ENCODE data around the gene EIF4ENIF1. TPM values are rescaled to one million over a fixed set of nuclear protein-coding genes. Genes with fewer than 3 reads are reported as not detected.
"Not testable (repeated sequence)": the region's sequence is repeated elsewhere in the genome, so short reads cannot be mapped to it uniquely, and the experiment has no call there.

Gene EIF4ENIF1
- total and polyA plus RNA-seq, 10 donors = 7.3 to 39.4 (median 24.7) TPM

- Histone ChIP-seq H3K9me3 (no peaks in the 10 kb centered on the region), H3K4me3 (peak overlapping the region; percentile 81 to 99 (median 91)), H3K4me1 (peaks cover 19 to 92% (median 50%) of the 10 kb centered on the region in 6 donors), H3K27me3 (replicated peaks in 1 of 7) (no peaks in the 10 kb centered on the region), H3K27ac (peak overlapping the region; percentile 82 to 93 (median 89)), H3K36me3 (peaks cover 0 to 7% (median 0%) of the 10 kb centered on the region in 6 donors)
- no peak for DNase-seq
- no peak for TF ChIP-seq CTCF (IDR thresholded peaks at IDR 0.05 in 8 of 11, conservative IDR thresholded peaks at IDR 0.05 in 3 of 11)
- 61 to 70% (median 65%) methylated on average over 15 of the region's 15 CpGs for WGBS, 5 donors
- intact Hi-C loops (cut with DNase I; ENCODE audit: low total_unique reads) = loop anchor here (10.0 kb wide), 1 partner anchor 139 kb away; no protein-coding TSS in a partner anchor
Observed at GRCh38 chr22:31495343-31495742, 5.7 kb upstream of the EIF4ENIF1 start.

- not testable (repeated sequence) for H3K36me3 ChIP-seq; DNase-seq; H3K4me3 ChIP-seq; H3K27me3 ChIP-seq (replicated peaks in 1 of 7); H3K9me3 ChIP-seq
- WGBS, 5 donors = 78 to 93% (median 89%) methylated on average over 5 of the region's 5 CpGs
- intact Hi-C loops (cut with DNase I; ENCODE audit: low total_unique reads) = loop anchor here (10.0 kb wide), 1 partner anchor 141 kb away; no protein-coding TSS in a partner anchor
- peaks cover 25 to 81% (median 58%) of the 10 kb centered on the region in 6 donors for H3K4me1 ChIP-seq
- H3K27ac ChIP-seq = peak overlapping the region in 7 of 8 donors; percentile 20 to 99 (median 88)
Observed at GRCh38 chr22:31493355-31493754, 3.7 kb upstream of the EIF4ENIF1 start.

DNA sequence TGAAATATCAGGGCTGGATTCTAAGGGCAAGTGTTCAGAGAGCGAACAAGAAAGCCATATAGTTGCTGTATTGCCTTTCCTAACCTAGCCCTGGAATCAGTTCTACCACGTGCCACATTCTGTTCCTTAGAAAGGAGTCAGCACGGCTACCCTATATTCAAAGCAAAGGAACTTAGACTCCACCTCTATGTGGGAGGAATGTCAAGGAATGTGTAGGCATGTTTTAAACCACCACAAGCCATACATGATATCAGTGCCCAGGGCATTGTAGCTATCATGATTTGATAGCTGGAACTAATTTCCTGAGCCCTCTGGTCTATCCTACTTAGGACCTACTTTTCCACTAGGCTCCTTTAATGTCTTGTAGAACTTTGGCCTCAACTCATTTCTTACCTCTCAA lies 2.5 kb upstream of the EIF4ENIF1 start:
- no peak overlapping the region for H3K4me3 ChIP-seq
- no peaks in the 10 kb centered on the region for H3K9me3 ChIP-seq
- no peak for DNase-seq
- intact Hi-C loops (cut with DNase I; ENCODE audit: low total_unique reads) = loop anchor here (10.0 kb wide), 1 partner anchor 143 kb away; no protein-coding TSS in a partner anchor
- 90 to 96% (median 91%) methylated on average over 3 of the region's 3 CpGs for WGBS, 5 donors
- peaks cover 0 to 12% (median 3%) of the 10 kb centered on the region in 6 donors for H3K36me3 ChIP-seq
- peak overlapping the region in 4 of 8 donors; percentile 67 to 99 (median 98) for H3K27ac ChIP-seq
- TF ChIP-seq CTCF (IDR thresholded peaks at IDR 0.05 in 8 of 11, conservative IDR thresholded peaks at IDR 0.05 in 3 of 11) (no peak), POLR2A (IDR thresholded peaks at IDR 0.05) (no peak), POLR2AphosphoS5 (IDR thresholded peaks at IDR 0.05) (no peak)
- H3K27me3 ChIP-seq (replicated peaks in 1 of 7) = no peaks in the 10 kb centered on the region
- H3K4me1 ChIP-seq = peaks cover 28 to 81% (median 59%) of the 10 kb centered on the region in 6 donors

GRCh38 chr22:31491218-31491962 lies 1.7 kb upstream of the EIF4ENIF1 start:
- peak overlapping the region in 7 of 8 donors; percentile 76 to 96 (median 86) for H3K4me3 ChIP-seq
- no peaks in the 10 kb centered on the region for H3K27me3 ChIP-seq (replicated peaks in 1 of 7)
- TF ChIP-seq POLR2A (IDR thresholded peaks at IDR 0.05) = no peak
- TF ChIP-seq POLR2AphosphoS5 (IDR thresholded peaks at IDR 0.05) = no peak
- TF ChIP-seq CTCF (IDR thresholded peaks at IDR 0.05 in 8 of 11, conservative IDR thresholded peaks at IDR 0.05 in 3 of 11) = no peak
- 81 to 85% (median 84%) methylated on average over 8 of the region's 8 CpGs for WGBS, 5 donors
- peaks cover 0 to 20% (median 6%) of the 10 kb centered on the region in 6 donors for H3K36me3 ChIP-seq
- H3K9me3 ChIP-seq = no peaks in the 10 kb centered on the region
- intact Hi-C loops (cut with DNase I; ENCODE audit: low total_unique reads) = loop anchor here (10.0 kb wide), 1 partner anchor 143 kb away; no protein-coding TSS in a partner anchor
- H3K4me1 ChIP-seq = peaks cover 28 to 83% (median 57%) of the 10 kb centered on the region in 6 donors
- no peak for DNase-seq
- H3K27ac ChIP-seq = peak overlapping the region; percentile 96 to 99 (median 98)

Data from spleen (tissue), 11 donors.